GM23338 (cell line): ENCODE data around the gene SFXN1.

Experiments
- CREB1 ChIP-seq: fragments of 250-450 bp; sonication (Bioruptor Pico); IDR thresholded peaks from 2 replicates; pipeline ENCODE4 v1.5.0; 2020; ENCODE audit warnings: low read depth, mild to moderate bottlenecking, moderate library complexity
- EZH2 ChIP-seq: fragments of 200-600 bp; sonication (generic); IDR thresholded peaks from one replicate; pipeline ENCODE4 v1.8.0; 2017; ENCODE audit warnings: antibody characterized with exemption, mild to moderate bottlenecking, low read depth; ENCODE audit not compliant: unreplicated experiment
- POLR2AphosphoS5 ChIP-seq: IDR thresholded peaks from 2 replicates; pipeline ENCODE4 v1.6.1; 2016; ENCODE audit warnings: antibody characterized with exemption, low read depth
- TF ChIP-seq, protein P1 (sequence below), 2 experiments: fragments of 200-600 bp in 1 of 2; sonication (generic) in 1 of 2; conservative IDR thresholded peaks; 2 replicates each; pipeline versions ENCODE4 v1.5.1 to v1.6.1; 2016 to 2017; ENCODE audit warnings: antibody characterized with exemption in 2 of 2, low read depth in 2 of 2, mild to moderate bottlenecking in 2 of 2, moderate library complexity in 1 of 2
- TF ChIP-seq, protein P2 (sequence below): IDR thresholded peaks from one replicate; pipeline ENCODE4 v1.6.1; 2018; ENCODE audit warnings: antibody characterized with exemption; ENCODE audit not compliant: unreplicated experiment

DNA sequence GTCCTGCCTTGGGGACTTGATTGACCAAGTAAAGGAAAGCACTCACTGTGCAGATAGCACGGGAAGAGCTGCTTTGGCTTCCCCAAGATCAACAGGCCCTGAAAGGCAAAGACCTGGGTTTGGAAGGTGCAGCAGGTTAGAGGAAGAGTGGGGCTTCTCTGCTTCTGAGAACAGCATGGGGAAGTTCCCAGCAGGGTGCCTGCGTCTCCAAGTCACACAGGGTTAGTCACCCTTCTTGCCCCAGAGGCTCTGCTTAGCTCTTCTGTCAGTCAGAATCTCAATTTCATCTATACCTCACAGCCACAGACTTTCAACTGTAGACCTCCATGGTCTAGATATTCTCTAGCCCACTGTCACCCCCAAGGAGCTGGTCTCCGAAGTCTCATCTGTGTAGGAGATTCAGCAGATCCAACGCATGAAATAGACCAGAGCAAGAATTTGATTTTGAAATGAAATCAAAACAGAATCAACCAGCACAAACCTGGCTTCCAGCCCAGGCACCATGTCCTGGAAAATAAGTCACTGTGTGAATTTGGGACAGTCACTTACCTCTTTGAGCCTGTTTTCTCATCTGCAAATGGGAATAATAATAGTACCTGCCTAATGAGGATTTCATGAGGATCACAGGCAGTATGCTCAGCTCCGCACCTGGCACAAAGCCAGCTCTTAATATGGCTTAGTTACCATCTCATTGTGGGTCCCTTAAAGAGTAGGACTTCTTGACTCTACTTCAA lies 64.0 kb downstream of the SFXN1 start:
- TF ChIP-seq, protein P1, sequence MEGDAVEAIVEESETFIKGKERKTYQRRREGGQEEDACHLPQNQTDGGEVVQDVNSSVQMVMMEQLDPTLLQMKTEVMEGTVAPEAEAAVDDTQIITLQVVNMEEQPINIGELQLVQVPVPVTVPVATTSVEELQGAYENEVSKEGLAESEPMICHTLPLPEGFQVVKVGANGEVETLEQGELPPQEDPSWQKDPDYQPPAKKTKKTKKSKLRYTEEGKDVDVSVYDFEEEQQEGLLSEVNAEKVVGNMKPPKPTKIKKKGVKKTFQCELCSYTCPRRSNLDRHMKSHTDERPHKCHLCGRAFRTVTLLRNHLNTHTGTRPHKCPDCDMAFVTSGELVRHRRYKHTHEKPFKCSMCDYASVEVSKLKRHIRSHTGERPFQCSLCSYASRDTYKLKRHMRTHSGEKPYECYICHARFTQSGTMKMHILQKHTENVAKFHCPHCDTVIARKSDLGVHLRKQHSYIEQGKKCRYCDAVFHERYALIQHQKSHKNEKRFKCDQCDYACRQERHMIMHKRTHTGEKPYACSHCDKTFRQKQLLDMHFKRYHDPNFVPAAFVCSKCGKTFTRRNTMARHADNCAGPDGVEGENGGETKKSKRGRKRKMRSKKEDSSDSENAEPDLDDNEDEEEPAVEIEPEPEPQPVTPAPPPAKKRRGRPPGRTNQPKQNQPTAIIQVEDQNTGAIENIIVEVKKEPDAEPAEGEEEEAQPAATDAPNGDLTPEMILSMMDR (conservative IDR thresholded peaks at IDR 0.05; ENCODE audit: low read depth in 2 of 2): no peak
- TF ChIP-seq EZH2: no peak
- TF ChIP-seq CREB1 (CRISPR knock-in tag): no peak
- TF ChIP-seq, protein P2, sequence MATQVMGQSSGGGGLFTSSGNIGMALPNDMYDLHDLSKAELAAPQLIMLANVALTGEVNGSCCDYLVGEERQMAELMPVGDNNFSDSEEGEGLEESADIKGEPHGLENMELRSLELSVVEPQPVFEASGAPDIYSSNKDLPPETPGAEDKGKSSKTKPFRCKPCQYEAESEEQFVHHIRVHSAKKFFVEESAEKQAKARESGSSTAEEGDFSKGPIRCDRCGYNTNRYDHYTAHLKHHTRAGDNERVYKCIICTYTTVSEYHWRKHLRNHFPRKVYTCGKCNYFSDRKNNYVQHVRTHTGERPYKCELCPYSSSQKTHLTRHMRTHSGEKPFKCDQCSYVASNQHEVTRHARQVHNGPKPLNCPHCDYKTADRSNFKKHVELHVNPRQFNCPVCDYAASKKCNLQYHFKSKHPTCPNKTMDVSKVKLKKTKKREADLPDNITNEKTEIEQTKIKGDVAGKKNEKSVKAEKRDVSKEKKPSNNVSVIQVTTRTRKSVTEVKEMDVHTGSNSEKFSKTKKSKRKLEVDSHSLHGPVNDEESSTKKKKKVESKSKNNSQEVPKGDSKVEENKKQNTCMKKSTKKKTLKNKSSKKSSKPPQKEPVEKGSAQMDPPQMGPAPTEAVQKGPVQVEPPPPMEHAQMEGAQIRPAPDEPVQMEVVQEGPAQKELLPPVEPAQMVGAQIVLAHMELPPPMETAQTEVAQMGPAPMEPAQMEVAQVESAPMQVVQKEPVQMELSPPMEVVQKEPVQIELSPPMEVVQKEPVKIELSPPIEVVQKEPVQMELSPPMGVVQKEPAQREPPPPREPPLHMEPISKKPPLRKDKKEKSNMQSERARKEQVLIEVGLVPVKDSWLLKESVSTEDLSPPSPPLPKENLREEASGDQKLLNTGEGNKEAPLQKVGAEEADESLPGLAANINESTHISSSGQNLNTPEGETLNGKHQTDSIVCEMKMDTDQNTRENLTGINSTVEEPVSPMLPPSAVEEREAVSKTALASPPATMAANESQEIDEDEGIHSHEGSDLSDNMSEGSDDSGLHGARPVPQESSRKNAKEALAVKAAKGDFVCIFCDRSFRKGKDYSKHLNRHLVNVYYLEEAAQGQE: no peak
- TF ChIP-seq POLR2AphosphoS5: no peak
